HEK293T (cell line): ENCODE measurements around the gene ADGRA3.

Experiments used
- ARNT ChIP-seq: fragments of 450-650 bp; IDR thresholded peaks from 2 replicates; pipeline ENCODE4 v1.6.1; 2017; ENCODE audit warnings: mild to moderate bottlenecking
- BHLHE40 ChIP-seq: fragments of 450-650 bp; IDR thresholded peaks from 2 replicates; pipeline ENCODE4 v1.6.1; 2016; ENCODE audit warnings: mild to moderate bottlenecking, moderate library complexity, borderline replicate concordance
- CTBP1 ChIP-seq: fragments of 450-650 bp; IDR thresholded peaks from 2 replicates; pipeline ENCODE4 v1.6.1; 2016; ENCODE audit warnings: borderline replicate concordance
- ELF4 ChIP-seq: fragments of 450-650 bp; IDR thresholded peaks from 2 replicates; pipeline ENCODE4 v1.6.1; 2017; ENCODE audit warnings: antibody characterized with exemption
- HDGF ChIP-seq: fragments of 450-650 bp; IDR thresholded peaks from 2 replicates; pipeline ENCODE4 v1.6.1; 2017; ENCODE audit warnings: antibody characterized with exemption, borderline replicate concordance
- L3MBTL2 ChIP-seq: fragments of 450-650 bp; conservative IDR thresholded peaks from 2 replicates; pipeline ENCODE4 v1.6.1; 2016; ENCODE audit warnings: mild to moderate bottlenecking
- LEF1 ChIP-seq: fragments of 450-650 bp; IDR thresholded peaks from 2 replicates; pipeline ENCODE4 v1.6.1; 2017; ENCODE audit warnings: mild to moderate bottlenecking, borderline replicate concordance
- NFRKB ChIP-seq: fragments of 450-650 bp; IDR thresholded peaks from 2 replicates; pipeline ENCODE4 v1.6.1; 2016; ENCODE audit warnings: mild to moderate bottlenecking, moderate library complexity
- SP1 ChIP-seq: fragments of 450-650 bp; IDR thresholded peaks from 2 replicates; pipeline ENCODE4 v1.6.1; 2017
- SUZ12 ChIP-seq: fragments of 450-650 bp; IDR thresholded peaks from 2 replicates; pipeline ENCODE4 v1.6.1; 2016; ENCODE audit warnings: mild to moderate bottlenecking
- TARDBP ChIP-seq: fragments of 450-650 bp; IDR thresholded peaks from 2 replicates; pipeline ENCODE4 v1.6.1; 2016
- TF ChIP-seq, protein P1 (sequence below): fragments of 450-650 bp; IDR thresholded peaks from 2 replicates; pipeline ENCODE4 v1.6.1; 2016

DNA sequence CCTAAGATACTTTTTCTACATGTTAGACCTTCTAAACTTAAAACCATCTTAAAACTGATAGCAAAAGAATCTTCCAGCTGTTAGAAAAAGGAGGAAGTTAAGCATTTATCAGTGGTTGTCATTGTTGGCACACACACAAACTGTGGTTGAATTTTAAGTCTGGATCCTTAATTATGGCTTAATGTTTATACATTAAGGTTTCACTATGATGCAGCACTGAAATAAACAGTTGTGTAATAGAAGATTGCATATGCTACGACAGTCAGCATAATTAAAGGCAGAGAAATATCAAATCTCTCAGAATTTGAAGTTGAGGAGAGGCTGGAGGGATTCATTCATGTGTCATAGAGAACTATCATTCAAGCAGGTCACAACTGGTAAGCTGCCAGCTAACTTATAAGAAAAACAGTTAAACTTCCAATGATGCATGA is 32.3 kb downstream of the ADGRA3 start:
- TF ChIP-seq TARDBP (no peak), SP1 (no peak), L3MBTL2 (no peak), BHLHE40 (no peak), CTBP1 (no peak), LEF1 (no peak), HDGF (no peak), NFRKB (no peak), SUZ12 (no peak), ELF4 (no peak), ARNT (no peak)
- TF ChIP-seq, protein P1, sequence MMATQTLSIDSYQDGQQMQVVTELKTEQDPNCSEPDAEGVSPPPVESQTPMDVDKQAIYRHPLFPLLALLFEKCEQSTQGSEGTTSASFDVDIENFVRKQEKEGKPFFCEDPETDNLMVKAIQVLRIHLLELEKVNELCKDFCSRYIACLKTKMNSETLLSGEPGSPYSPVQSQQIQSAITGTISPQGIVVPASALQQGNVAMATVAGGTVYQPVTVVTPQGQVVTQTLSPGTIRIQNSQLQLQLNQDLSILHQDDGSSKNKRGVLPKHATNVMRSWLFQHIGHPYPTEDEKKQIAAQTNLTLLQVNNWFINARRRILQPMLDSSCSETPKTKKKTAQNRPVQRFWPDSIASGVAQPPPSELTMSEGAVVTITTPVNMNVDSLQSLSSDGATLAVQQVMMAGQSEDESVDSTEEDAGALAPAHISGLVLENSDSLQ = no peak
